HCT116 (cell line): ENCODE measurements around the gene KAZN.

Source experiments
- YY1 ChIP-seq: IDR thresholded peaks from 2 replicates; pipeline ENCODE4 v1.6.1; 2011; ENCODE audit warnings: low read length, low read depth, moderate library complexity, mild to moderate bottlenecking; ENCODE audit not compliant: insufficient replicate concordance; ENCODE audit errors: extremely low read depth
- ZBTB33 ChIP-seq: IDR thresholded peaks from 2 replicates; pipeline ENCODE4 v1.6.1; 2011; ENCODE audit warnings: mild to moderate bottlenecking, low read length, moderate library complexity; ENCODE audit not compliant: insufficient replicate concordance; ENCODE audit errors: extremely low read depth
- TF ChIP-seq, protein P1 (sequence below), 3 experiments: fragments of 200-600 bp in 1 of 3; sonication (generic) in 1 of 3; IDR thresholded peaks in 2 of 3; conservative IDR thresholded peaks in 1 of 3; 2 replicates each; pipeline ENCODE4 v1.5.1; 2012 to 2017; ENCODE audit warnings: low read depth in 2 of 3, low read length in 2 of 3, antibody characterized with exemption in 1 of 3, borderline replicate concordance in 1 of 3, control low read depth in 1 of 3, mild to moderate bottlenecking in 1 of 3, mixed read lengths in 1 of 3, mixed run types in 1 of 3, moderate library complexity in 1 of 3; ENCODE audit not compliant: insufficient read depth in 1 of 3
- TF ChIP-seq, protein P2 (sequence below): IDR thresholded peaks from 2 replicates; pipeline ENCODE4 v1.6.1; 2012; ENCODE audit warnings: low read depth

DNA sequence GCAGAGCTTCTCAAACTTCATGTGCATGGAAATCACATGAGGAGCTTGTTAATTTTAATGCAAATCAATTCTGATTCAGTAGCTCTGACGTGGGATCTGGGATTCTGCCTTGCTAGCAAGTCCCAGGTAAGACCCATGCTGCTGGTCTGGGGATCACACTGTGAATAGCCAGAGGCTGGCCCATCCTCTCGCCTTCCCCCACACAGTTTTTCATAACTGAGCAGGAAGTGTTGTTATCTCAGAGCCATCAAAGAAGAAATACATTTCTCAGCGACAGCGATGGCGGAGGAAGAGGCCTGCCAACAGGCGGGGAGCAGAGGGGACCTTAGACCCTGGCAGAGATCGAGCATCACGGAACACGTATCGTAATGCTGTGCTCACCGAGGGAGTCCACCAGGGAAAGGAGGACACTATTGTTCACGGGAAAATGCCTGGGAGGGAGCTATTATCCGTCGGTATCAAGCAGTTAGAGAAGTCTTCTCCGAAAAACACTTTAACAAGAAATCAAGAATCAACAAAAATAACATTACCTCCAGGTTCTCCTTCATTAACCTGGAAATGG, 286.2 kb downstream of the KAZN start:
- TF ChIP-seq, protein P1, sequence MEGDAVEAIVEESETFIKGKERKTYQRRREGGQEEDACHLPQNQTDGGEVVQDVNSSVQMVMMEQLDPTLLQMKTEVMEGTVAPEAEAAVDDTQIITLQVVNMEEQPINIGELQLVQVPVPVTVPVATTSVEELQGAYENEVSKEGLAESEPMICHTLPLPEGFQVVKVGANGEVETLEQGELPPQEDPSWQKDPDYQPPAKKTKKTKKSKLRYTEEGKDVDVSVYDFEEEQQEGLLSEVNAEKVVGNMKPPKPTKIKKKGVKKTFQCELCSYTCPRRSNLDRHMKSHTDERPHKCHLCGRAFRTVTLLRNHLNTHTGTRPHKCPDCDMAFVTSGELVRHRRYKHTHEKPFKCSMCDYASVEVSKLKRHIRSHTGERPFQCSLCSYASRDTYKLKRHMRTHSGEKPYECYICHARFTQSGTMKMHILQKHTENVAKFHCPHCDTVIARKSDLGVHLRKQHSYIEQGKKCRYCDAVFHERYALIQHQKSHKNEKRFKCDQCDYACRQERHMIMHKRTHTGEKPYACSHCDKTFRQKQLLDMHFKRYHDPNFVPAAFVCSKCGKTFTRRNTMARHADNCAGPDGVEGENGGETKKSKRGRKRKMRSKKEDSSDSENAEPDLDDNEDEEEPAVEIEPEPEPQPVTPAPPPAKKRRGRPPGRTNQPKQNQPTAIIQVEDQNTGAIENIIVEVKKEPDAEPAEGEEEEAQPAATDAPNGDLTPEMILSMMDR (IDR thresholded peaks at IDR 0.05 in 2 of 3, conservative IDR thresholded peaks at IDR 0.05 in 1 of 3; ENCODE audit: borderline replicate concordance in 1 of 3, insufficient read depth in 1 of 3, low read depth in 2 of 3, low read length in 2 of 3) = no peak
- TF ChIP-seq YY1 (no peak), ZBTB33 (no peak)
- TF ChIP-seq, protein P2, sequence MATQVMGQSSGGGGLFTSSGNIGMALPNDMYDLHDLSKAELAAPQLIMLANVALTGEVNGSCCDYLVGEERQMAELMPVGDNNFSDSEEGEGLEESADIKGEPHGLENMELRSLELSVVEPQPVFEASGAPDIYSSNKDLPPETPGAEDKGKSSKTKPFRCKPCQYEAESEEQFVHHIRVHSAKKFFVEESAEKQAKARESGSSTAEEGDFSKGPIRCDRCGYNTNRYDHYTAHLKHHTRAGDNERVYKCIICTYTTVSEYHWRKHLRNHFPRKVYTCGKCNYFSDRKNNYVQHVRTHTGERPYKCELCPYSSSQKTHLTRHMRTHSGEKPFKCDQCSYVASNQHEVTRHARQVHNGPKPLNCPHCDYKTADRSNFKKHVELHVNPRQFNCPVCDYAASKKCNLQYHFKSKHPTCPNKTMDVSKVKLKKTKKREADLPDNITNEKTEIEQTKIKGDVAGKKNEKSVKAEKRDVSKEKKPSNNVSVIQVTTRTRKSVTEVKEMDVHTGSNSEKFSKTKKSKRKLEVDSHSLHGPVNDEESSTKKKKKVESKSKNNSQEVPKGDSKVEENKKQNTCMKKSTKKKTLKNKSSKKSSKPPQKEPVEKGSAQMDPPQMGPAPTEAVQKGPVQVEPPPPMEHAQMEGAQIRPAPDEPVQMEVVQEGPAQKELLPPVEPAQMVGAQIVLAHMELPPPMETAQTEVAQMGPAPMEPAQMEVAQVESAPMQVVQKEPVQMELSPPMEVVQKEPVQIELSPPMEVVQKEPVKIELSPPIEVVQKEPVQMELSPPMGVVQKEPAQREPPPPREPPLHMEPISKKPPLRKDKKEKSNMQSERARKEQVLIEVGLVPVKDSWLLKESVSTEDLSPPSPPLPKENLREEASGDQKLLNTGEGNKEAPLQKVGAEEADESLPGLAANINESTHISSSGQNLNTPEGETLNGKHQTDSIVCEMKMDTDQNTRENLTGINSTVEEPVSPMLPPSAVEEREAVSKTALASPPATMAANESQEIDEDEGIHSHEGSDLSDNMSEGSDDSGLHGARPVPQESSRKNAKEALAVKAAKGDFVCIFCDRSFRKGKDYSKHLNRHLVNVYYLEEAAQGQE = no peak
